Breast epithelium (tissue), 4 donors: Measurements from ENCODE around the gene ACADL. TPM values are rescaled to one million over a fixed set of nuclear protein-coding genes. Genes with fewer than 3 reads are reported as not detected.

Experiments used
- DNase-seq, 2 donors: peaks; one replicate each; pipeline ENCODE4 v3.0.0-alpha.2; 2019; ENCODE audit warnings: low spot score in 2 of 2
- H3K27ac ChIP-seq, 2 donors: fragments of 200-600 bp; sonication (generic) in 1 of 2; one replicate each; pipeline ENCODE4 v1.5.1; 2016 to 2019; ENCODE audit warnings: mild to moderate bottlenecking in 1 of 2
- H3K27me3 ChIP-seq, 2 donors: fragments of 200-600 bp; sonication (generic) in 1 of 2; one replicate each; pipeline versions ENCODE4 v1.5.1 to v1.6.0; 2017 to 2019; ENCODE audit warnings: control low read depth in 1 of 2, mild to moderate bottlenecking in 1 of 2
- H3K36me3 ChIP-seq: fragments of 200-600 bp; one replicate; pipeline ENCODE4 v1.5.1; 2019
- H3K4me1 ChIP-seq, 2 donors: fragments of 200-600 bp; sonication (generic); one replicate each; pipeline ENCODE4 v1.5.1; 2016 to 2019; ENCODE audit warnings: control low read depth in 1 of 2
- H3K4me3 ChIP-seq, 3 donors: fragments of 200-600 bp; sonication (generic); 1 replicate in 2 of 3; 2 replicates in 1 of 3; pipeline ENCODE4 v1.5.1; 2016 to 2019; ENCODE audit warnings: mild to moderate bottlenecking in 3 of 3, moderate library complexity in 2 of 3
- H3K9me3 ChIP-seq, 2 donors: fragments of 200-600 bp; sonication (generic) in 1 of 2; one replicate each; pipeline ENCODE4 v1.5.1; 2016 to 2019; ENCODE audit warnings: control low read depth in 1 of 2
- CTCF ChIP-seq, 3 donors: fragments of 450-650 bp; IDR thresholded peaks; one replicate each; pipeline ENCODE4 v1.5.1; 2016 to 2017; ENCODE audit warnings: antibody characterized with exemption in 3 of 3, mild to moderate bottlenecking in 3 of 3, moderate library complexity in 3 of 3
- POLR2A ChIP-seq: fragments of 450-650 bp; IDR thresholded peaks from one replicate; pipeline ENCODE4 v1.6.1; 2016; ENCODE audit warnings: antibody characterized with exemption, mild to moderate bottlenecking, moderate library complexity
- POLR2AphosphoS5 ChIP-seq, 3 donors: sonication (generic); formaldehyde crosslinking; IDR thresholded peaks; one replicate each; pipeline ENCODE4 v1.6.1; 2017; ENCODE audit warnings: antibody characterized with exemption in 3 of 3
- intact Hi-C: fragments of 100-400 bp; cut with DNase I; formaldehyde crosslinking; loops from one replicate; pipeline ENCODE4 v1.15.1; 2023; ENCODE audit warnings: low total_unique reads
- total RNA-seq, 3 donors: library from RNA; depleted of rRNA; stranded (reverse); fragments of >200 nt; gene quantifications; one replicate each; pipeline ENCODE4 v1.1.0, GENCODE V29; 2016

The ACADL gene
- total RNA-seq, 3 donors from 2014 or later = 2.0 to 27.5 (median 2.5) TPM

GRCh38 chr2:210227290-210228088 is 2.2 kb upstream of the ACADL start:
- H3K4me1 ChIP-seq = no peaks in the 10 kb centered on the region
- DNase-seq = no peak
- no peaks in the 10 kb centered on the region for H3K36me3 ChIP-seq
- intact Hi-C loops = no loop called here
- no peak overlapping the region for H3K27ac ChIP-seq
- no peaks in the 10 kb centered on the region for H3K9me3 ChIP-seq
- TF ChIP-seq POLR2AphosphoS5 (IDR thresholded peaks at IDR 0.05) = no peak
- no peak for TF ChIP-seq POLR2A
- no peak for TF ChIP-seq CTCF (IDR thresholded peaks at IDR 0.05)
- peaks cover 0 to 30% of the 10 kb centered on the region in 2 donors for H3K27me3 ChIP-seq
- H3K4me3 ChIP-seq = no peak overlapping the region

- Histone ChIP-seq H3K4me3 (no peak overlapping the region), H3K36me3 (no peaks in the 10 kb centered on the region), H3K9me3 (no peaks in the 10 kb centered on the region), H3K27ac (no peak overlapping the region), H3K4me1 (no peaks in the 10 kb centered on the region), H3K27me3 (peaks cover 0 to 30% of the 10 kb centered on the region in 2 donors)
- intact Hi-C loops = no loop called here
- no peak for DNase-seq
- TF ChIP-seq POLR2A (no peak), POLR2AphosphoS5 (IDR thresholded peaks at IDR 0.05) (no peak), CTCF (IDR thresholded peaks at IDR 0.05) (no peak)
Measured at GRCh38 chr2:210226223-210226622, 976 bp upstream of the ACADL start.

GRCh38 chr2:210224591-210224940 is 681 bp downstream of the ACADL start:
- no peak for TF ChIP-seq CTCF (IDR thresholded peaks at IDR 0.05)
- TF ChIP-seq POLR2AphosphoS5 (IDR thresholded peaks at IDR 0.05) = no peak
- TF ChIP-seq POLR2A = no peak
- Histone ChIP-seq H3K4me1 (no peaks in the 10 kb centered on the region), H3K36me3 (no peaks in the 10 kb centered on the region), H3K4me3 (peak overlapping the region; percentile 48 to 60 (median 55)), H3K27me3 (peaks cover 0 to 30% of the 10 kb centered on the region in 2 donors), H3K9me3 (no peaks in the 10 kb centered on the region), H3K27ac (no peak overlapping the region)
- intact Hi-C loops = no loop called here
- no peak for DNase-seq

- TF ChIP-seq POLR2AphosphoS5 (IDR thresholded peaks at IDR 0.05) (no peak), POLR2A (no peak), CTCF (IDR thresholded peaks at IDR 0.05) (no peak)
- intact Hi-C loops = no loop called here
- Histone ChIP-seq H3K9me3 (no peaks in the 10 kb centered on the region), H3K27me3 (peaks cover 0 to 5% of the 10 kb centered on the region in 2 donors), H3K36me3 (no peaks in the 10 kb centered on the region), H3K4me3 (no peak overlapping the region), H3K4me1 (no peaks in the 10 kb centered on the region), H3K27ac (no peak overlapping the region)
- DNase-seq = no peak
Measured at GRCh38 chr2:210215120-210215519, 10.1 kb downstream of the ACADL start.

GRCh38 chr2:210210185-210210584 is 15.1 kb downstream of the ACADL start:
- TF ChIP-seq POLR2A = no peak
- TF ChIP-seq POLR2AphosphoS5 (IDR thresholded peaks at IDR 0.05) = no peak
- no peak for TF ChIP-seq CTCF (IDR thresholded peaks at IDR 0.05)
- Histone ChIP-seq H3K36me3 (no peaks in the 10 kb centered on the region), H3K27me3 (peaks cover 0 to 24% of the 10 kb centered on the region in 2 donors), H3K4me1 (no peaks in the 10 kb centered on the region), H3K27ac (no peak overlapping the region), H3K9me3 (no peaks in the 10 kb centered on the region), H3K4me3 (no peak overlapping the region)
- intact Hi-C loops = no loop called here
- DNase-seq = no peak
